HL-60 (cell line): ENCODE measurements around the gene MTREX.

ENCODE experiments used
- DNase-seq, 2 experiments: peaks; one replicate each; pipeline ENCODE4 v3.0.0-alpha.2; 2010 to 2020; ENCODE audit warnings: low read depth in 1 of 2, low spot score in 1 of 2
- H3K27ac ChIP-seq: fragments of 250-450 bp; sonication (Bioruptor Pico); replicated peaks from 2 replicates; pipeline ENCODE4 v1.5.1; 2020; ENCODE audit warnings: mild to moderate bottlenecking, moderate library complexity
- H3K27me3 ChIP-seq: fragments of 250-450 bp; sonication (Bioruptor Pico); 2 replicates; pipeline ENCODE4 v1.5.1; 2021; ENCODE audit warnings: mild to moderate bottlenecking, moderate library complexity; ENCODE audit not compliant: insufficient read depth, poor library complexity, severe bottlenecking
- H3K4me3 ChIP-seq: replicated peaks from 2 replicates; pipeline ENCODE4 v1.5.1; 2011; ENCODE audit warnings: mild to moderate bottlenecking, control low read depth, low read length; ENCODE audit not compliant: insufficient read depth
- GABPA ChIP-seq: IDR thresholded peaks from 2 replicates; pipeline ENCODE4 v1.6.1; 2012; ENCODE audit warnings: low read depth
- POLR2AphosphoS5 ChIP-seq: IDR thresholded peaks from 2 replicates; pipeline ENCODE4 v1.6.1; 2012; ENCODE audit warnings: low read depth
- SPI1 ChIP-seq: IDR thresholded peaks from 2 replicates; pipeline ENCODE4 v1.6.1; 2012; ENCODE audit warnings: low read depth, mild to moderate bottlenecking, borderline replicate concordance
- TF ChIP-seq, protein P1 (sequence below): IDR thresholded peaks from 2 replicates; pipeline ENCODE4 v1.6.1; 2012; ENCODE audit warnings: low read depth; ENCODE audit not compliant: insufficient replicate concordance
- TF ChIP-seq, protein P2 (sequence below): IDR thresholded peaks from one replicate; pipeline ENCODE4 v1.5.1; 2011; ENCODE audit warnings: low read length, control low read depth, inconsistent platforms; ENCODE audit not compliant: insufficient read depth

Gene MTREX

DNA sequence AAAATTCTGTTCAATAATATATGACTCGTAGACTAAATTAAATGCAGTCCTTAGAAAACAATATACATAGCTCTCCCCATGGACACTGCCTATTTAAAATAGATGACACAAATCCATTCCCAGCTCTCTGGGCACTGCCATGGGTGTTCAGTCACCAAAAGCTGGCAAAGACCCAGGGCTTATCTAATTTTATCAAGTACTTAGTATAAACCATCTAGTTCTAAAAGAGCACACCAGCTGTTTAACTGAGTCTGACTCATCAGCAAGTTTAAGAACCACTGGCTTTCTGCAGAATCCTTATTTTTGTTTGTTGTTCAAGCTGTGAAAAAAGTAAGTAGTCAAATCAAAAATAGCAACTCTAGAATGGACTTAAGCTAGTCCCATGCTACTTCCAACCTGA is 119.4 kb downstream of the MTREX start:
- TF ChIP-seq GABPA, result no peak
- TF ChIP-seq SPI1, result no peak
- TF ChIP-seq, protein P1, sequence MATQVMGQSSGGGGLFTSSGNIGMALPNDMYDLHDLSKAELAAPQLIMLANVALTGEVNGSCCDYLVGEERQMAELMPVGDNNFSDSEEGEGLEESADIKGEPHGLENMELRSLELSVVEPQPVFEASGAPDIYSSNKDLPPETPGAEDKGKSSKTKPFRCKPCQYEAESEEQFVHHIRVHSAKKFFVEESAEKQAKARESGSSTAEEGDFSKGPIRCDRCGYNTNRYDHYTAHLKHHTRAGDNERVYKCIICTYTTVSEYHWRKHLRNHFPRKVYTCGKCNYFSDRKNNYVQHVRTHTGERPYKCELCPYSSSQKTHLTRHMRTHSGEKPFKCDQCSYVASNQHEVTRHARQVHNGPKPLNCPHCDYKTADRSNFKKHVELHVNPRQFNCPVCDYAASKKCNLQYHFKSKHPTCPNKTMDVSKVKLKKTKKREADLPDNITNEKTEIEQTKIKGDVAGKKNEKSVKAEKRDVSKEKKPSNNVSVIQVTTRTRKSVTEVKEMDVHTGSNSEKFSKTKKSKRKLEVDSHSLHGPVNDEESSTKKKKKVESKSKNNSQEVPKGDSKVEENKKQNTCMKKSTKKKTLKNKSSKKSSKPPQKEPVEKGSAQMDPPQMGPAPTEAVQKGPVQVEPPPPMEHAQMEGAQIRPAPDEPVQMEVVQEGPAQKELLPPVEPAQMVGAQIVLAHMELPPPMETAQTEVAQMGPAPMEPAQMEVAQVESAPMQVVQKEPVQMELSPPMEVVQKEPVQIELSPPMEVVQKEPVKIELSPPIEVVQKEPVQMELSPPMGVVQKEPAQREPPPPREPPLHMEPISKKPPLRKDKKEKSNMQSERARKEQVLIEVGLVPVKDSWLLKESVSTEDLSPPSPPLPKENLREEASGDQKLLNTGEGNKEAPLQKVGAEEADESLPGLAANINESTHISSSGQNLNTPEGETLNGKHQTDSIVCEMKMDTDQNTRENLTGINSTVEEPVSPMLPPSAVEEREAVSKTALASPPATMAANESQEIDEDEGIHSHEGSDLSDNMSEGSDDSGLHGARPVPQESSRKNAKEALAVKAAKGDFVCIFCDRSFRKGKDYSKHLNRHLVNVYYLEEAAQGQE, result no peak
- TF ChIP-seq, protein P2, sequence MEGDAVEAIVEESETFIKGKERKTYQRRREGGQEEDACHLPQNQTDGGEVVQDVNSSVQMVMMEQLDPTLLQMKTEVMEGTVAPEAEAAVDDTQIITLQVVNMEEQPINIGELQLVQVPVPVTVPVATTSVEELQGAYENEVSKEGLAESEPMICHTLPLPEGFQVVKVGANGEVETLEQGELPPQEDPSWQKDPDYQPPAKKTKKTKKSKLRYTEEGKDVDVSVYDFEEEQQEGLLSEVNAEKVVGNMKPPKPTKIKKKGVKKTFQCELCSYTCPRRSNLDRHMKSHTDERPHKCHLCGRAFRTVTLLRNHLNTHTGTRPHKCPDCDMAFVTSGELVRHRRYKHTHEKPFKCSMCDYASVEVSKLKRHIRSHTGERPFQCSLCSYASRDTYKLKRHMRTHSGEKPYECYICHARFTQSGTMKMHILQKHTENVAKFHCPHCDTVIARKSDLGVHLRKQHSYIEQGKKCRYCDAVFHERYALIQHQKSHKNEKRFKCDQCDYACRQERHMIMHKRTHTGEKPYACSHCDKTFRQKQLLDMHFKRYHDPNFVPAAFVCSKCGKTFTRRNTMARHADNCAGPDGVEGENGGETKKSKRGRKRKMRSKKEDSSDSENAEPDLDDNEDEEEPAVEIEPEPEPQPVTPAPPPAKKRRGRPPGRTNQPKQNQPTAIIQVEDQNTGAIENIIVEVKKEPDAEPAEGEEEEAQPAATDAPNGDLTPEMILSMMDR, result no peak
- no peak for TF ChIP-seq POLR2AphosphoS5
- H3K27ac ChIP-seq, result no peak overlapping the region
- no peak for DNase-seq
- H3K4me3 ChIP-seq, result no peak overlapping the region
- H3K27me3 ChIP-seq, result no peaks in the 10 kb centered on the region

DNA sequence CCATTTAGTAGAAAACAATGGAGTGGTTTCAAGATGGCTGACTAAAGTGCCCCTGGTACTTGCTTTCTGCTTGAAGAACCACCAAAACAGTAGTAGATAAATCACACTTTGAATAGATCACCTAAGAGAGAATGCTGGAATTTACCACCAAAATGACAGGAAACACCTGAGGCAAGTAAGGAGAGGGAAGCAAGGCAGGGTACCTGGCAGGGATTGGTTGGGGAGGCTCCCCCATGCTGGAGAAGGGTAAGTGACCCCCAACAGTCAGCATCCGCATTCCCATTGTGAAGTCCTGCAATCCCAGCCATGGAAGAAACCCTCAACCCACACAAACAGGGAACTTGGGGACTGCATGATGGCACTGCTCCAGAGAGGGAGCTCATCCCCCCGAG is 121.4 kb downstream of the MTREX start:
- no peaks in the 10 kb centered on the region for H3K27me3 ChIP-seq
- no peak overlapping the region for H3K4me3 ChIP-seq
- no peak for TF ChIP-seq SPI1
- TF ChIP-seq, protein P2, result no peak
- no peak for TF ChIP-seq GABPA
- TF ChIP-seq POLR2AphosphoS5, result no peak
- TF ChIP-seq, protein P1, result no peak
- H3K27ac ChIP-seq, result no peak overlapping the region
- no peak for DNase-seq

DNA sequence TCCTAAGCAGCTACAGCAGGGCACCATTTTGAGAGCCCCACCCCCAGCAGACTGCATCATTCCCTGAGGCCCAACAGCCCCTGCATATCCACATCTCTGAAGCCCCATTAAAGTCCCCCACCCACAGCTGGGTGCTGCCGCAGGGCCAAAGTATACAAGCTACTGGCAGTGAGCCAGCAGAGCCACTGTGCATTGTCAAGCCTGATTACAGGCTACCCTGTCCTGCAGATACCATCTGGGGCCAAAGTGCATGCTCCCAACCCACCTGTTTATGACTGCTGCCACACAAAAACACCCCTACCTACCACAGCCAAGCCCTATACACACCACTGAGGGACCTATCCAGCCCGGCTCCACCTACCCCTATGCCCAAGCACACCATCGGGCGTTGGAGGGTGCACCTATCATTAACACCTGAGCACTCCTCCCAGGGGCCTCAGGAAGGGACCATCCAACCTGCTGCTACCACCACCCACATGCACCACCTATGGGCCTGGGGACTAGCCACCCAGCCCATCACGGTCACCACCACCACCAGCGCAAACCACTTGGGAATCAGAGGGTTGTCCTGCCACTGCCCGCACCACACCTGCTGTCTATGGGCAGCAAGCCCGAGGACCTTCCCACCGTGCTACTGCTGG is 121.9 kb downstream of the MTREX start:
- Histone ChIP-seq H3K27ac (no peak overlapping the region), H3K27me3 (no peaks in the 10 kb centered on the region), H3K4me3 (no peak overlapping the region)
- 0 out of 2 replicates have a peak, but pooled peaks have one; percentile 19 for TF ChIP-seq POLR2AphosphoS5
- TF ChIP-seq, protein P1, result no peak
- no peak for DNase-seq
